Measurements from ENCODE around the gene PTMA. TPM values are rescaled to one million over a fixed set of nuclear protein-coding genes. Genes with fewer than 3 reads are reported as not detected.
A peak's percentile ranks its signal among the peaks of the same experiment; 100 is the strongest.

PTMA gene
- total RNA-seq, 1 experiment from 2014 or later, result 1,473 TPM

GRCh38 chr2:231676243-231676642 lies 32.1 kb upstream of the PTMA start:
- no peak for DNase-seq (ENCODE audit: low read depth)

DNA sequence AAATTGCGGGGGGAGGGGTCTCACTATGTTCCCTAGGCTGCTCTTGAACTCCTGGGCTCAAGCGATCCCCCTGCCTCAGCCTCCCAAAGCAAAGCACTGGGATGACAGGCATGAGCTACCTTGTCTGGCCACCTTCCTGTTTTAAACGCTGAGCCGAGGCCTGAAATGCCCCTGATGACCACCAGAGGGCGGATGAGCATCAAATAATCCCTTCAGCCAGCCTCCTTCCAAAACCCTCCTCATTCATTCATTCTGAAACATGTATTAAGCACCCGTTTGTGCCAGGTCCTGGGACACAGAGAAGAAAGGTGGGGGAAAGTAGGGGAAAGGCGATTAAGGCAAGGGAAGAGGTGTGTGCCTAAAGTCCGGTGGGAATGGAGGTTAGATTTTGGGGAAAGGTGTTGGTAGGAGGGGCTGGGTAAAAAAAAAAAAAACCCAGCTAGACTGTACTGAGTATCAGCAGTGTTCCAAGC lies 30.7 kb upstream of the PTMA start:
- DNase-seq (ENCODE audit: low read depth), result peak; percentile 79

DNA sequence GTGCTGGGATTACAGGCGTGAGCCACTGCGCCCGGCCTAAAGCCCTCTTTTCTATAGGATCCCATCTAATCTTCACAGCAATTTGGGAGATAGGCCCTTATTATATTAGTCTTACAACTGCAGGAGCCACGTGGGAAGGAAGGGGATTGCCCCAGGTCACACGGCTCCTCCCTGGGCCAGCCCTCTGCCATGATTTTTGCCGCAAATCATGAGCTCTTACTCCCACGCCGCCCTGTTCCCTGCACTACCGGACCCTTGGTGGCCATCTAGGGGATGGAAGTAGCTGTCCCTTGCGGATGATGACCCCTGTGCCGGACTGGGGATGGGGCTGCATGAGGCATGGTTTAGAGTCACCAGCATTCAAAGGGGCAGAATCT lies 28.4 kb upstream of the PTMA start:
- no peak for DNase-seq (ENCODE audit: low read depth)

DNA sequence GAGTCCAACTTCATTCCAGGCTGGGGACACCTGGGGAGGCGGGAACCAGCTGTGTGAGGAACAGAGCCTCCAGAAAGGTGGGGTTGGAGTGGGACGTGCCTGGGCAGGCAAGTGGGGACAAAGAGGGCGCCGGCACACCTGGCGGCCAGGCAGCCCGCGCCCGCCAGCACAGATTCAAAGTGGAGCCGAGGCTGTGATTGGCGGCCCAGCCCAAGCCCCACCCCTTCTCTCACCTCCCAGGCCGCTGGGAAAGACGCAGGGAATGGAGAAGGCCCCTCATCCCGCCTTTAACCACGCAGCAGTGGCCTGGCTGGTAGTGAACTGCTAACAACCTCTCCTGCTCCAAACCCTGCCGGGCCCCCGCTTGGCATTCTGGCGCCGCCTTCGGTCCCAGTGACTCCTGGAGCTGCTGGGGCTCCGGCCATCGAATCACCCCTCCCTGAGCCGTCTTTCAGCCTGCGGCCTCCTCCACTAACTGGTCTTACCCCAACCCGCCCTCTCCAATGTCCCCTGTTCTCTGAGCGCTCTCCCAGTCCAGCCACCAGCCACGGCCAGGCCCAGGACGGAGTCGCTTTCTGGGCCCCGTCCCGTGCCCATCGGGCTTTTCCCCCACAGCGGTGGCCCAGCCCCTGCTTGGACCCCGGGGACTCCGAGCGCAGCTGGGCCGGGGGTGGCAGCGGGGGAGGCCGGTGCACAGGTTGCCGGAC lies 27.9 kb upstream of the PTMA start:
- no peak for DNase-seq (ENCODE audit: low read depth)

GRCh38 chr2:231680992-231681852 lies 27.1 kb upstream of the PTMA start:
- DNase-seq (ENCODE audit: low read depth), result peak; percentile 74

DNA sequence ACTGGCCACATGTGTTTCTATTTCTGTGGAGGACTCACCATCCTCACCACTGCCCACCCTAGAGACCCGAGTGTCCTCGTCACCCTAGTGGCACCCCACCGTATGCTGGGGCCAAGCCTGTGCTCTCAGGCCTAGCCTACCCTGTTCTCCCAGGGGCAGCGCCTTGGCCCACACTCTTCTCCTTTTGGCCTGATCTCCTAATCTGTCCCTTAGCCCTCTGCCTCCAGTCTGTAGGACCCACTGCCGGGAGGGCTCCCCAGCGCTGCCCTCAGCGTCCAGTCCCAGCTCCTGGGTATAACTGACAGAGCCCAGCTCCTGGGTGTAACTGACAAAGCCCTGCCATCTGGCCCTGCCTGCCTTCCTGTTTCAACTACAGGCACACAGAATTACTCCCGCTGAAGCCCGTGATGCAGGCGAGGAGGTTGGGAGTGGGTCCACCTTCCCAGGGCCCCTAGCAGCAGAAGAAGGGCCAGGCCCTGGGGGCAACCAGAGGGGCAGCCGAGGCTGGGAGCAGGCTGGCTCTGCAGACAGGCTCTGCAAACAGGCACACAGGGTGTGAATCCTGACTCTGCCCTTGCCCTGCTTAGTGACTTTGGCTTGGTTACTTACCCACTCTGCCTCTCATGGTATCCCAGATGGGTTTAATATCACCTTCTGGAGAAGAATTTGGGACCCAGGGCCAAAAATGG lies 25.6 kb upstream of the PTMA start:
- no peak for DNase-seq (ENCODE audit: low read depth)

GRCh38 chr2:231683292-231684235 lies 24.8 kb upstream of the PTMA start:
- DNase-seq (ENCODE audit: low read depth), result no peak

GRCh38 chr2:231684314-231685223 lies 23.8 kb upstream of the PTMA start:
- no peak for DNase-seq (ENCODE audit: low read depth)

DNA sequence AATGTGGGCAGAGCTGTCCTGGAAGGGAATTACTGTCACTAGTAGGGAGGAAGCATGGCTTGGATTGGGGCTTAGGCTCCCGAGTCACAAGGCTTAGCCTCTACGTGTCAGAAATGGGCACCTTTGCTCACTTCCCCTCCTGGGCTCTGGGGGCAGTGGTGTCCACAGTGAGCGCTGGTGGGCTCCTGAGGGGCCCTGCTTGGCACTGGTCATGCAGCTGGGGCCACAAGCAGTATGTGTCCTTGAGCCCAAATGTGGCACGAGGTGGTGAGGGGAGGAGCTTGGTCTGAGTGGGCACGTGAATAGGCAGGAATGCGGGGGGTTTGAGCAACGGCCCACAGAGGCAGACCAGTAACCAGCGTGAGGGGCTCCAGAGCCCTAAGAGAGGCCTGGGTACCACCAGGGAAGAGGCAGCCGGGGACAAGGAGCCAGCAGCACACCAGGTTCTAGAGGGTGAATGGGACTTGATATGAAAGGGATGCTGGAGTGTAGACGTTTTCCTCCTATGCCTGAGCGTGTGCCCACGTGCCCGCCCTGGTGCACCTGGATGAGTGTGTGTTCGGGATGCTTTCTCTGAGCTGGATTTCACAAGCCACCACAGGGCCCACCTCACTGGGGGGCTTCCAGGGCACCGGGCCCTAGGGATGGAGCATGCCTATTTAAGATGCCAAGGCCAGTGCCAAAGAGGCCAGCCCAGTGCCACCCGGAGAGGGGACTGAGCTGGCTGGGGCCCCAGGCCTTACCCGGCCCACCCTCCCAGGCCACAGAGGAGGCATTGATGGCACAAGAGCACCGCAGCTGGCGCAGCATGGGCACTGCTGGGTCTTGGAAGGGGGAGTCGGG lies 22.8 kb upstream of the PTMA start:
- no peak for DNase-seq (ENCODE audit: low read depth)

DNA sequence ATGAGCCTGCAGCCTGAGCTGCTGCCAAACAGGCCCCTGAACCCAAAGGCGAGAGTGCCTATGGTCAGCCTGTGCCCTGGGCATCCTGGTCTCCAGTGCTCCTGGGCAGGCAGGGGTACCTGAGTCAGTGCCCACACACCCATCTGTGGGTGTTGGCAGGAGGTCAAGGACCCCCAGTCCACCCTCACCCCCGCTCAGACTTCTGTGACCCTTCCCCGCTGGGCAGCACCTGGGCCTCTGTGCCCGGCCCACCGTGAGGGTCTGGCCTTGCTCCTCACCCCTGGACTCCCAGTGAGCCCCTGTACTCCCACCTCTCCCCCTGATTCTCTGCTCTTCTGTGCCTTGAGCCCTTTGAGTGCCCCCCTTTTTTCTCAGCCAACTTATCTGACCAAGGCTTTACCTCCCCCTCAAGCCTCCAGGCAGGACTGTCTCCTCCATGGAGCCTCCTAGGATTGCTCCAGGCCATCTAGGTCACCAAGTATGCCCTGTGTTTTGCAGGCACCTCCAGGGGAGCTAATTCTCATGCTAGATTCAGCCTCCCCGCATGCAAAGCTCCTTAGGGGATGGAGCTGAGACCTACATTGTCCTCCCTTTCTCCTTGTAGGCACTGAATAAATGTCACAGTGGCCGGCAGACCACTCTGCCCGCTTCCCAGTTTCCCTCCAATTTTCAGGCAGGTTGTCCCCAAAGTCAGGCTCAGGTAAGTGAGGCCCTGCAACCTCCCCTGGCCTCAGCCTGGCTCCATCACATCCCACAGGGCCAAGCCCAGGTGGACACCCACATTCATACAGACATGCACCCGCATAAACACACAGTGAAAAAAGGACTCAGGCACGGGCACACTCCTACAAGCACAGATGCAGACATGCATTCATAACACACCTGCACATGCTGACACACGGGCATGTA lies 21.9 kb upstream of the PTMA start:
- DNase-seq (ENCODE audit: low read depth), result no peak

- DNase-seq (ENCODE audit: low read depth), result peak; percentile 49
Measured at GRCh38 chr2:231687133-231687852, 21.0 kb upstream of the PTMA start.

GRCh38 chr2:231687961-231688360 lies 20.4 kb upstream of the PTMA start:
- no peak for DNase-seq (ENCODE audit: low read depth)

DNA sequence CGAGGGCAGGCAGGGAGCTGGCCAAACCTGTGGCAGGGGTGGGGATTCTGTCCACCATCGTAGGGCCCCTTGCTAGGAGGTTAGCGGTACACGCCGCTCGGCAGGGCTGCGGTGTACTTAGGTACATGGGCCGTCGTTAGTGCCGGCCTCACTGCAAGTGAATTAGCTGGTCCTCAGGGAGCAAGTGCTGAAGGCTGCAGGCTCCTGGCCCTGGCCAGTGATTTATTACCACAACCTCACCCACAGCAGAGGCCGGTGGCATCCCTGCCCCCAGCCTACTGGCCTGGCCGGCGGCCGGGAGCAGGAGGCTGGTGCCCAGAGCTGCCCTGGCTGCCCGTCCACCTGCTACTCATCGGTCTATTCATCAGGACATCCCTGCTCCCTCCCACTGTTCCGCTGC lies 19.6 kb upstream of the PTMA start:
- DNase-seq (ENCODE audit: low read depth), result no peak

- DNase-seq (ENCODE audit: low read depth), result no peak
Measured at GRCh38 chr2:231689124-231689893, 19.0 kb upstream of the PTMA start.

DNA sequence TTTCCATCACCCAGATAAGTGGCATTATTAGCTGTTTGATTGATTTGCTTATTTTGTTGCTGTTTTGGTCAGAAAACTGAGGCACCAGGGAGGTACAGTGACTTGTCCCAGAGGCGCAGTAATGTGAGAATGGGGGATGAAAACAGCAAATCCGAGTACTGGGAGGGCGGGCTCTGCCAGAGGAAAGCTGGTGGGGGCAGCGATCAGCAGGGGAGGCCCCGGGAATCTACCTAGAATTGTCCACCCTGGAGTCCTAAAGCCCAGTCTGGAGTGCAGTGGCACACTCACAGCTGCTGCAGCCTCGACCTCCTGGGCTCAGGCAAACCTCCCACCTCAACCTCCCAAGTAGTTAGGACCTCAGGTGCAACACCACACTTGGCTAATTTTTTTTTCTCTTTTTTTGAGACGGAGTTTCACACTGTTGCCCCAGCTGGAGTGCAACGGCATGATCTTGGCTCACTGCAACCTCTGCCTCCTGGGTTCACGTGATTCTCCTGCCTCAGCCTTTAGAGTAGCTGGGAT lies 17.0 kb upstream of the PTMA start:
- DNase-seq (ENCODE audit: low read depth), result no peak

GRCh38 chr2:231692847-231693246 lies 15.5 kb upstream of the PTMA start:
- no peak for DNase-seq (ENCODE audit: low read depth)

GRCh38 chr2:231693956-231694355 lies 14.4 kb upstream of the PTMA start:
- DNase-seq (ENCODE audit: low read depth), result no peak
